GM10248 (cell line): ENCODE data around the gene KIZ.

ENCODE experiments used
- CTCF ChIA-PET: fragments of 300-600 bp; sonication (Branson Sonifier 250); formaldehyde crosslinking; extraction: SDS; loops from one replicate; lab custom pipeline; 2021; ENCODE audit warnings: antibody characterized with exemption; lab: Yijun Ruan, JAX
- POLR2A ChIA-PET: fragments of 350-650 bp; sonication (Branson Sonifier 250); formaldehyde crosslinking; extraction: SDS; loops from one replicate; lab custom pipeline; 2020; ENCODE audit warnings: antibody characterized with exemption; lab: Yijun Ruan, JAX
- DNase-seq: peaks from one replicate; pipeline ENCODE4 v3.0.0; 2012; ENCODE audit errors: extremely low spot score
- CTCF ChIP-seq: IDR thresholded peaks from 2 replicates; pipeline ENCODE4 v1.5.1; 2012; ENCODE audit warnings: mild to moderate bottlenecking, low read depth; ENCODE audit errors: extremely low read depth, missing control alignments, control extremely low read depth

The KIZ gene

DNA sequence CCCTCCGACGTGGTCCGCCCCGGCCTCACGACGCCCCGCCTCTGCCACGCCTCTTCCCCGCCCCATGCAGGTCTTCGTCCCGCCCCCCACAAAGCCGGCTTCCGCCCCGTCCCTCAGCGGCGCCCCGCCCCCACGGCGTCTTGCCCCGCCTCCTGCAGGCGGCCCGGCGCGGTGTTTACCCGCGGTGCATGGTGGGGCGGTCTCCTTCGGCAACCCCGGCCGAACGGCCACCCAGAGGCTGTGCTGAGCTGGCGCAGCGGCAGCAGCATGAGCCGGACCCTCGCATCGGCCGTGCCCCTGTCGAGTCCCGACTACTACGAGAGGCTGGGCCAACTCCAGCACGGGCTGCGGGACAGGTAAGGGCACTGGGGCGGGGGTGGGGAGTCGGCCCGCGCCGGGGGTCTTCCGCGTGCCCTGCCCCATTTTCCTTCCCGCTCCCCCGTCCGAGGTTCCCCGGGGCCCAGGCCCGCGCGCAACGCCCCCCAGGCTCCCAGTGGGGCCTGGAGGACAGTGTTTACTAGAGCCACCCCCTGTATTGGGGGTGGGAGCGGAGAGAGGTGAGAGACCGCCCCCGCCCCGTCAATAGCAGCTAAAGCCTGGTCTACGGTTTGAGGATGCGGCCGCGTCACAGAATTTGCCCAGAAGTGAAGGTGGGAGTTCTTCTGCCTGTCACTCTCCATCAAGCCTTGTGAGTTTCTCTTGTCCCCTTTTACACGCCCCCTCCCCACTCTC is at the start of gene KIZ:
TSS of gene KIZ (plus strand) at position 234 of the 732 bp plus-strand sequence. CDS start at position 268, 34 bp downstream.
- POLR2A ChIA-PET, result interaction anchor here (0.9 kb wide), 1 partner anchor 16 kb away, joined by 3 read pairs; no protein-coding TSS in a partner anchor
- peak; percentile 32 for TF ChIP-seq CTCF
- peak; percentile 98 for DNase-seq
- CTCF ChIA-PET, result interaction anchor here (0.7 to 1.9 kb wide), 9 partner anchors 10 to 379 kb away, joined by 3 to 9 read pairs (median 3); no protein-coding TSS in a partner anchor

DNA sequence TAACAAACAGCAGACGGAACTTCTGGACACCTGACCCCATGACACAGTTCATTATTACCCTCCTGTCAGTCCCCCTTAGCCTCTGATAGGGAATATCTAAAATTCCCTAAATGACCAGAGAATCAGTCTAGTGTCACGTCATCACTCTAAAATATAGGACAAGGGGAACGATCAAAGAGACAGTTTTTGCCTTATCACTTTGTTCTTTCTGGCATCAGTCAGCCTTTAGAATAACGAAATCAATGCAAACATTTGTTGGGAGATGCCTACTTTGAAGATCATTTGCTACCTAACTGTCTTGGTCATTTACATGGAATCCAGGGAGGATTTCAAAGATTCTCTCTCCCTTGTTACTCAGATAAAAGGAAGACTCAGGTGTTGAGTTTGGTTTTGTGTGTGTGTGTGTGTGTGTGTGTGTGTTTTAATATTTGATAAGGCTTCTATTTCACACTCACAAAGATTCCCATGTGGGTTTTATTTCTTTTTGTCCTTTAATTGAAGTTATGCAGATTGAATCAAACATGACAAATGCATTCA is 48.0 kb upstream of the KIZ start:
- no peak for TF ChIP-seq CTCF
- POLR2A ChIA-PET, result no interaction called here

DNA sequence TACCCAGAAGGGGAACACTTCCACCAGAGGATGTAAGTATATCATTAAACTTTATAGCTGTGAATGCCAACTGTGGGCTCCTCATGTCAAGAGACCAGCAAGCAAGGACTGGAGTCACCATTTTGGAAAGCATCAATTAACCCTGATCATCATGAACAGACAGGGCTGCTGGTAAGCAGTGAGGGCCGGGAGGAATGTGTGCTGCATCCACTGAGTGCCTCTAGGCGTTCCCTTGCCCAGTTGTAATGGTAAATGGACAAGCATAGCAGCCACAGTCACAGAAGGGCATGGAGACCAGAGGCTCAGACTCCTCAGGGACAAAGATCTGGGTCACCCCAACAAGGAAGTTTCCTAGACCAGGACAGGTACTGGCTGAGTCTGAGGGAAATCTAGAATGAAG is 43.3 kb upstream of the KIZ start:
- POLR2A ChIA-PET, result no interaction called here
- CTCF ChIA-PET, result no interaction called here
- DNase-seq, result no peak
- no peak for TF ChIP-seq CTCF

More for the DNA sequence above, 48.0 kb upstream of the KIZ start:
- CTCF ChIA-PET, result no interaction called here
- no peak for DNase-seq

DNA sequence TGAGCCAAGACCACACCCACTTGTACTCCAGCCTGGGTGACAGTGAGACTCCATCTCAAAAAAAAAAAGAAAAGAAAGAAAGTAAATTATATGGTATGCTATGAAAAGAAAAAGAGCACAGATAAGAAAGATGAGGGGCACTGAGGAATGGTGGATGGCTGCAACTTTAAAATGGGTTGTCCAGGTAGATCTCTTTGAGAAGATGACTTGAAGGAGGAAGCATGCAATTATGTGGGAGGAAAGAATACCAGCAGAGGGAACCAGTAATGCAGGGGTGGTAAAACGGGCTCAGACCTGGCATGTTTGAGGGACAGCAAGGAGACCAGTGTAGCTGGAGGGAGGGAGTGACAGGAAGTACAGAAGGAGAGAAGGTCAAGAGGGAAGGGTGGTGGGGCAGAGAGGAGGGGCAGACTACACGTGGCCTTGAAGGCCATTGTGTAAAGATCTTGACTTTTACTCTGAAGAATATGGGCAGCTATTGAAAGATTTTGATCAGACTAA is 42.0 kb upstream of the KIZ start:
- ChIA-PET POLR2A (no interaction called here), CTCF (no interaction called here)
- TF ChIP-seq CTCF, result no peak
- DNase-seq, result no peak

DNA sequence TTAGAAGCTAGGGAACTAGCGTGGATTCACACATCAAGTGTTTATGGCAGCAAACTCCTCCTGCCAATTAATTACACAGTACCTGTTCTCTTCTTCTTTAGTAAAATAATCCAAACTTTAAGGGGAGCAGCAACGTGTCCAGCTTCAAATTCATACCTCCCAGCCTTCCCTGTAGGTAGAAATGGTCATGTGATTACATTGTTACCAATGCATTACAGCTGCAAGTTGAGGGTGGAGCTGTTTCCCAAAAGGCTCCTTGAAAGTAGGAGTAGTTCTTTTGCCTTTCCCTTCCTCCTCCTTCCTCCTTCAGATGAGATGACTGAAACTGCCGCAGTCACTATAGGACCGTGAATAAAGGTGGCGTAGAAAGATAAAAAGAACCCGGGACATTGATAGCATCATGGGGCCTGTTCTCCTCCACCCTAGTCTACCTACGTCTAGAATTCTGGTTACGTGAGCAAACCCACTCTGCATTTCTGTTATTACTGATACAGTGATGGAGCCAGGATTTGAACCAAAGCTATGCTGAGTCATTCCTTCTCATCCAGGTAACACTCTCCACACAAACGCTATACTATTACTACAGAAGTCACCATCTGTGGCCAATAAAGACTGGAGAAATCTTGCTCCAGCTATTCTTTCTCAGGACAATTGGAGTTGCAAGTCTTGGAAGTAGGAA is 37.9 kb upstream of the KIZ start:
- no peak for DNase-seq
- POLR2A ChIA-PET, result no interaction called here
- TF ChIP-seq CTCF, result no peak
- CTCF ChIA-PET, result interaction anchor here (1.1 to 1.2 kb wide), 2 partner anchors 9 to 12 kb away, joined by 3 read pairs; no protein-coding TSS in a partner anchor

- DNase-seq, result no peak
- ChIA-PET POLR2A (no interaction called here), CTCF (no interaction called here)
- no peak for TF ChIP-seq CTCF
Measured at GRCh38 chr20:21089391-21089790, 36.5 kb upstream of the KIZ start.
